Activated T-cell treated with anti-CD3 and anti-CD28 coated beads, Interleukin-2, amount 50 U/mL, for 4 hours (primary cell): ENCODE measurements around the gene ACTG1. TPM values are rescaled to one million over a fixed set of nuclear protein-coding genes. Genes with fewer than 3 reads are reported as not detected.
A peak's percentile ranks its signal among the peaks of the same experiment; 100 is the strongest.

Experiments used
- ATAC-seq, 2 donors: fragments of 200-7000 bp; cut with Tn5 transposase; one replicate each; pipeline ENCODE4 v1.10.0; 2021
- DNase-seq: peaks from one replicate; pipeline ENCODE4 v3.0.0-alpha.2; 2020
- H3K27me3 Mint-ChIP-seq: one replicate; pipeline ENCODE4 v1.8.0; 2021; ENCODE audit warnings: low read depth, mixed read lengths
- H3K36me3 Mint-ChIP-seq: one replicate; pipeline ENCODE4 v1.8.0; 2022; ENCODE audit warnings: mixed read lengths; ENCODE audit not compliant: insufficient read depth
- H3K4me1 Mint-ChIP-seq: one replicate; pipeline ENCODE4 v1.8.0; 2021; ENCODE audit warnings: low read depth, mixed read lengths
- H3K4me3 Mint-ChIP-seq: one replicate; pipeline ENCODE4 v1.8.0; 2021; ENCODE audit warnings: mild to moderate bottlenecking, moderate library complexity, mixed read lengths
- H3K9me3 Mint-ChIP-seq: one replicate; pipeline ENCODE4 v1.8.0; 2021; ENCODE audit warnings: mixed read lengths
- total RNA-seq, 3 donors: library from RNA; stranded (reverse); gene quantifications; one replicate each; pipeline ENCODE4 v1.2.1, GENCODE V29; 2021

Gene ACTG1
- total RNA-seq, 3 donors from 2014 or later: 3,953 to 4,676 (median 4,016) TPM

GRCh38 chr17:81550285-81550684, 37.7 kb upstream of the ACTG1 start:
- DNase-seq (no peak), ATAC-seq (no peak)
- peak overlapping the region; percentile 88 for H3K4me3 Mint-ChIP-seq
- no peaks in the 10 kb centered on the region for H3K27me3 Mint-ChIP-seq
- peaks cover 34% of the 10 kb centered on the region for H3K4me1 Mint-ChIP-seq
- H3K36me3 Mint-ChIP-seq: peaks cover 14% of the 10 kb centered on the region
- no peaks in the 10 kb centered on the region for H3K9me3 Mint-ChIP-seq

- Mint-ChIP-seq H3K36me3 (peaks cover 14% of the 10 kb centered on the region), H3K9me3 (no peaks in the 10 kb centered on the region), H3K4me3 (peak overlapping the region; percentile 88), H3K4me1 (peaks cover 34% of the 10 kb centered on the region), H3K27me3 (no peaks in the 10 kb centered on the region)
- DNase-seq (no peak), ATAC-seq (no peak)
These were observed 37.2 kb upstream of the ACTG1 start for GRCh38 chr17:81549826-81550225.

GRCh38 chr17:81549031-81549557, 36.5 kb upstream of the ACTG1 start:
- peak overlapping the region; percentile 88 for H3K4me3 Mint-ChIP-seq
- peaks cover 14% of the 10 kb centered on the region for H3K36me3 Mint-ChIP-seq
- peaks cover 29% of the 10 kb centered on the region for H3K4me1 Mint-ChIP-seq
- no peak for ATAC-seq
- DNase-seq: no peak
- H3K9me3 Mint-ChIP-seq: no peaks in the 10 kb centered on the region
- H3K27me3 Mint-ChIP-seq: no peaks in the 10 kb centered on the region

GRCh38 chr17:81547614-81547982, 35.0 kb upstream of the ACTG1 start:
- ATAC-seq (no peak), DNase-seq (no peak)
- no peak overlapping the region for H3K4me3 Mint-ChIP-seq
- no peaks in the 10 kb centered on the region for H3K9me3 Mint-ChIP-seq
- peaks cover 19% of the 10 kb centered on the region for H3K4me1 Mint-ChIP-seq
- H3K36me3 Mint-ChIP-seq: peaks cover 17% of the 10 kb centered on the region
- no peaks in the 10 kb centered on the region for H3K27me3 Mint-ChIP-seq

- no peaks in the 10 kb centered on the region for H3K27me3 Mint-ChIP-seq
- H3K9me3 Mint-ChIP-seq: no peaks in the 10 kb centered on the region
- peaks cover 19% of the 10 kb centered on the region for H3K4me1 Mint-ChIP-seq
- H3K36me3 Mint-ChIP-seq: peaks cover 19% of the 10 kb centered on the region
- ATAC-seq: no peak
- no peak for DNase-seq
- H3K4me3 Mint-ChIP-seq: no peak overlapping the region
These were observed 34.5 kb upstream of the ACTG1 start for GRCh38 chr17:81546906-81547613.

GRCh38 chr17:81545160-81545949, 32.8 kb upstream of the ACTG1 start:
- Mint-ChIP-seq H3K9me3 (no peaks in the 10 kb centered on the region), H3K36me3 (peaks cover 21% of the 10 kb centered on the region), H3K27me3 (no peaks in the 10 kb centered on the region), H3K4me1 (peaks cover 11% of the 10 kb centered on the region), H3K4me3 (no peak overlapping the region)
- DNase-seq (no peak), ATAC-seq (no peak)

- Mint-ChIP-seq H3K27me3 (no peaks in the 10 kb centered on the region), H3K9me3 (no peaks in the 10 kb centered on the region), H3K36me3 (peaks cover 13% of the 10 kb centered on the region), H3K4me3 (no peak overlapping the region), H3K4me1 (peaks cover 3% of the 10 kb centered on the region)
- no peak for ATAC-seq
- DNase-seq: no peak
These were observed 31.8 kb upstream of the ACTG1 start for GRCh38 chr17:81544281-81544974.

GRCh38 chr17:81543756-81544155, 31.2 kb upstream of the ACTG1 start:
- DNase-seq: no peak
- H3K4me3 Mint-ChIP-seq: no peak overlapping the region
- H3K4me1 Mint-ChIP-seq: no peaks in the 10 kb centered on the region
- peaks cover 9% of the 10 kb centered on the region for H3K36me3 Mint-ChIP-seq
- ATAC-seq: no peak
- H3K27me3 Mint-ChIP-seq: no peaks in the 10 kb centered on the region
- H3K9me3 Mint-ChIP-seq: no peaks in the 10 kb centered on the region

GRCh38 chr17:81543339-81543675, 30.7 kb upstream of the ACTG1 start:
- H3K27me3 Mint-ChIP-seq: no peaks in the 10 kb centered on the region
- H3K9me3 Mint-ChIP-seq: no peaks in the 10 kb centered on the region
- no peak for DNase-seq
- no peak overlapping the region for H3K4me3 Mint-ChIP-seq
- H3K36me3 Mint-ChIP-seq: peaks cover 9% of the 10 kb centered on the region
- no peaks in the 10 kb centered on the region for H3K4me1 Mint-ChIP-seq
- ATAC-seq: no peak

GRCh38 chr17:81542431-81543338, 30.1 kb upstream of the ACTG1 start:
- Mint-ChIP-seq H3K9me3 (no peaks in the 10 kb centered on the region), H3K27me3 (peaks cover 3% of the 10 kb centered on the region), H3K4me3 (no peak overlapping the region), H3K36me3 (peaks cover 12% of the 10 kb centered on the region), H3K4me1 (no peaks in the 10 kb centered on the region)
- ATAC-seq: no peak
- no peak for DNase-seq

- Mint-ChIP-seq H3K27me3 (peaks cover 3% of the 10 kb centered on the region), H3K4me1 (no peaks in the 10 kb centered on the region), H3K36me3 (peaks cover 10% of the 10 kb centered on the region), H3K9me3 (no peaks in the 10 kb centered on the region), H3K4me3 (no peak overlapping the region)
- DNase-seq (no peak), ATAC-seq (no peak)
These were observed 28.5 kb upstream of the ACTG1 start for GRCh38 chr17:81541123-81541522.

GRCh38 chr17:81540676-81541027, 28.1 kb upstream of the ACTG1 start:
- H3K9me3 Mint-ChIP-seq: no peaks in the 10 kb centered on the region
- peaks cover 10% of the 10 kb centered on the region for H3K36me3 Mint-ChIP-seq
- no peak for ATAC-seq
- peaks cover 5% of the 10 kb centered on the region for H3K27me3 Mint-ChIP-seq
- H3K4me3 Mint-ChIP-seq: no peak overlapping the region
- no peak for DNase-seq
- H3K4me1 Mint-ChIP-seq: no peaks in the 10 kb centered on the region

- H3K27me3 Mint-ChIP-seq: peaks cover 5% of the 10 kb centered on the region
- no peak overlapping the region for H3K4me3 Mint-ChIP-seq
- peaks cover 10% of the 10 kb centered on the region for H3K36me3 Mint-ChIP-seq
- H3K4me1 Mint-ChIP-seq: no peaks in the 10 kb centered on the region
- ATAC-seq (no peak), DNase-seq (no peak)
- H3K9me3 Mint-ChIP-seq: no peaks in the 10 kb centered on the region
These were observed 27.5 kb upstream of the ACTG1 start for GRCh38 chr17:81539961-81540675.
